Psoas muscle (tissue), 8 donors: ENCODE measurements around the gene IRS1. TPM values are rescaled to one million over a fixed set of nuclear protein-coding genes. Genes with fewer than 3 reads are reported as not detected.
A peak's percentile ranks its signal among the peaks of the same experiment; 100 is the strongest.

Experiments
- ATAC-seq, 4 donors: fragments of 200-7000 bp; cut with Tn5 transposase; one replicate each; pipeline ENCODE4 v1.9.1; 2020; ENCODE audit warnings: moderate library complexity in 3 of 4, mild to moderate bottlenecking in 2 of 4
- DNase-seq, 2 donors: peaks; one replicate each; pipeline ENCODE4 v3.0.0-alpha.2; 2020
- H3K27ac ChIP-seq: fragments of 200-600 bp; one replicate; pipeline ENCODE4 v1.8.0; 2022
- H3K27me3 ChIP-seq, 3 donors: fragments of 200-600 bp in 1 of 3; one replicate each; pipeline versions ENCODE4 v1.6.1 to v1.8.0; 2013 to 2022; ENCODE audit warnings: low read length in 2 of 3, mild to moderate bottlenecking in 2 of 3, moderate library complexity in 1 of 3; ENCODE audit not compliant: insufficient read depth in 3 of 3
- H3K36me3 ChIP-seq, 2 donors: fragments of 200-600 bp in 1 of 2; one replicate each; pipeline versions ENCODE4 v1.6.1 to v1.8.0; 2013 to 2022; ENCODE audit warnings: low read depth in 1 of 2, mild to moderate bottlenecking in 1 of 2, moderate library complexity in 1 of 2; ENCODE audit not compliant: insufficient read depth in 1 of 2
- H3K4me1 ChIP-seq: fragments of 200-600 bp; one replicate; pipeline ENCODE4 v1.8.0; 2022
- H3K4me3 ChIP-seq: fragments of 200-600 bp; one replicate; pipeline ENCODE4 v1.8.0; 2022; ENCODE audit warnings: mild to moderate bottlenecking
- H3K9me3 ChIP-seq: fragments of 200-600 bp; one replicate; pipeline ENCODE4 v1.8.0; 2022
- CTCF ChIP-seq: fragments of 200-600 bp; IDR thresholded peaks from one replicate; pipeline ENCODE4 v1.8.0; 2022; ENCODE audit warnings: antibody characterized with exemption
- WGBS, 3 donors: extraction: QIAGEN DNeasy Blood & Tissue Kit; methylation state at CpG; one replicate each; pipeline versions ENCODE4 v1.1.6 to v1.1.7; 2013; 5-methylcytosine and 5-hydroxymethylcytosine counted together
- intact Hi-C, 2 donors: fragments of 100-400 bp; cut with DNase I; formaldehyde crosslinking; loops; one replicate each; pipeline versions ENCODE4 v1.11.0 to v1.14.2; 2022
- polyA plus RNA-seq, 3 donors: library from polyadenylated mRNA; stranded (reverse); fragments of 200-250 nt; gene quantifications; one replicate each; pipeline ENCODE4 v1.2.3, GENCODE V29; 2013
- total RNA-seq, 4 donors: library from RNA; stranded (reverse); fragmentation: NEBNext Ultra II Directional in 2 of 4; extraction: Animal tissue kit (Norgen Biotek cat#: 25700) in 2 of 4; gene quantifications; one replicate each; pipeline versions ENCODE4 v1.2.1 to v1.2.4, GENCODE V29; 2021 to 2023
- donor health status: healthy with polysubstance abuse.
- donor health status: DM: no; HTN: no; CAD: no; lungs with moderate emphysema.
- donor health status: Bipolar disorder and iron deficiency.
- donor health status: healthy.
- donor health status: DM: yes; HTN: yes; CAD: no.
- donor health status: DM: no; HTN: no; CAD: no.
- donor health status: DM: no; HTN: no; CAD: no.
- donor health status: DM: yes; HTN: yes; CAD: no.

IRS1 gene
- total and polyA plus RNA-seq, 7 donors = 2.5 to 21.0 (median 11.9) TPM

- H3K36me3 ChIP-seq = no peaks in the 10 kb centered on the region
- intact Hi-C loops = loop anchor here (2.0 to 10.0 kb wide), 4 partner anchors 589 to 1136 kb away; no protein-coding TSS in a partner anchor
- 38 to 66% (median 55%) methylated on average over 1 of the region's 1 CpG for WGBS, 3 donors
- peaks cover 15% of the 10 kb centered on the region for H3K4me1 ChIP-seq
- no peak for TF ChIP-seq CTCF
- no peak overlapping the region for H3K4me3 ChIP-seq
- H3K27ac ChIP-seq = no peak overlapping the region
- no peak for ATAC-seq
- no peak for DNase-seq
- no peaks in the 10 kb centered on the region for H3K27me3 ChIP-seq
- H3K9me3 ChIP-seq = no peaks in the 10 kb centered on the region
Observed at GRCh38 chr2:226803410-226803809, 3.8 kb upstream of the IRS1 start.

GRCh38 chr2:226802573-226802972 lies 3.0 kb upstream of the IRS1 start:
- TF ChIP-seq CTCF = peak; percentile 80
- no peaks in the 10 kb centered on the region for H3K9me3 ChIP-seq
- no peak for DNase-seq
- no peaks in the 10 kb centered on the region for H3K27me3 ChIP-seq
- intact Hi-C loops = loop anchor here (2.0 to 10.0 kb wide), 4 partner anchors 588 to 1135 kb away; no protein-coding TSS in a partner anchor
- peak in 2 of 4 donors; percentile 21 for ATAC-seq
- no peaks in the 10 kb centered on the region for H3K36me3 ChIP-seq
- peaks cover 16% of the 10 kb centered on the region for H3K4me1 ChIP-seq
- no peak overlapping the region for H3K4me3 ChIP-seq
- WGBS, 3 donors = 1 to 2% (median 1%) methylated on average over 4 of the region's 4 CpGs
- peak overlapping the region; percentile 99 for H3K27ac ChIP-seq

GRCh38 chr2:226800941-226801784 lies 1.5 kb upstream of the IRS1 start:
- Histone ChIP-seq H3K4me1 (peaks cover 27% of the 10 kb centered on the region), H3K27me3 (no peaks in the 10 kb centered on the region), H3K27ac (peak overlapping the region; percentile 99), H3K4me3 (peak overlapping the region; percentile 89), H3K9me3 (no peaks in the 10 kb centered on the region), H3K36me3 (no peaks in the 10 kb centered on the region)
- no peak for TF ChIP-seq CTCF
- peak in 3 of 4 donors; percentile 11 to 29 (median 26) for ATAC-seq
- WGBS, 3 donors = 43 to 50% (median 50%) methylated on average over 33 of the region's 33 CpGs
- intact Hi-C loops = loop anchor here (5.0 to 10.0 kb wide), 3 partner anchors 586 to 1134 kb away; no protein-coding TSS in a partner anchor
- peak; percentile 66 to 78 for DNase-seq

GRCh38 chr2:226799976-226800940 lies 638 bp upstream of the IRS1 start:
- Histone ChIP-seq H3K27ac (peak overlapping the region; percentile 99), H3K27me3 (no peaks in the 10 kb centered on the region), H3K36me3 (no peaks in the 10 kb centered on the region), H3K9me3 (no peaks in the 10 kb centered on the region), H3K4me3 (peak overlapping the region; percentile 89), H3K4me1 (peaks cover 36% of the 10 kb centered on the region)
- no peak for ATAC-seq
- no peak for DNase-seq
- intact Hi-C loops = loop anchor here (2.0 to 10.0 kb wide), 13 partner anchors 58 to 1133 kb away; no protein-coding TSS in a partner anchor
- no peak for TF ChIP-seq CTCF
- 13 to 27% (median 17%) methylated on average over 27 to 39 of the region's 39 CpGs for WGBS, 3 donors
